Suprapubic skin (tissue), 3 donors: ENCODE results near the gene MRPS35.

Experiments used
- CTCF ChIP-seq, 2 donors: fragments of 200-600 bp in 1 of 2; fragments of 450-650 bp in 1 of 2; sonication (generic) in 1 of 2; IDR thresholded peaks; one replicate each; pipeline ENCODE4 v1.5.1; 2016 to 2019; ENCODE audit warnings: antibody characterized with exemption in 2 of 2, mild to moderate bottlenecking in 1 of 2, moderate library complexity in 1 of 2
- EP300 ChIP-seq: sonication (generic); formaldehyde crosslinking; IDR thresholded peaks from one replicate; pipeline ENCODE4 v1.6.1; 2017; ENCODE audit warnings: antibody characterized with exemption

DNA sequence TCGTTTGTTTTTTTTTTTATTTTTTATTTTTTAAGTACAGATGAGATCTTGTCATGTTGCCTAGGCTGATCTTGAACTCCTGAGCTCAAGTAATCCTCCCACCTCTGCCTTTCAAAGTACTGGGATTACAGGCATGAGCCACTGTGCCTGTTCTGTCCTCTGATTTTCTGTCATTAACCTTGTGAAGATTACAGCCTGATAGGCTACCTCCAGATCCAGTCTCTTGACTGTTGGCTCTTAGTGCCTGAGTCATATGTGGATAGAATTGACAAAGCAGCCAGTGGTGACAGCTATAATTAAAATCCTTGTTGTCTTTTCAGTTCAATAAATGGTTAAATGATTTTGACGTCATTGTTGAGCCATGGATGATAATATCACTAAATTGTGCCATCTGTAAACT lies 35.6 kb upstream of the MRPS35 start:
- TF ChIP-seq CTCF (IDR thresholded peaks at IDR 0.05): no peak
- TF ChIP-seq EP300: no peak
